PC-9 (cell line): ENCODE results near the gene OR2H1. TPM values are rescaled to one million over a fixed set of nuclear protein-coding genes. Genes with fewer than 3 reads are reported as not detected.
"Not testable (repeated sequence)": the region's sequence is repeated elsewhere in the genome, so short reads cannot be mapped to it uniquely, and the experiment has no call there.

ENCODE experiments used
- BruUV-seq: library from RNA; stranded (reverse); fragments of 400-500 nt; replicated peaks from 2 replicates; lab custom pipeline; 2021; lab: Mats Ljungman, UMichigan
- CTCF ChIA-PET: fragments of 300-600 bp; sonication (Branson Sonifier 250); formaldehyde crosslinking; loops from one replicate; lab custom pipeline; 2022; ENCODE audit warnings: antibody characterized with exemption; lab: Charles Lee
- POLR2A ChIA-PET: fragments of 300-600 bp; sonication (Branson Sonifier 250); formaldehyde crosslinking; loops from one replicate; lab custom pipeline; 2022; ENCODE audit warnings: antibody characterized with exemption; ENCODE audit not compliant: unreplicated experiment; lab: Charles Lee
- DNase-seq, 2 experiments: peaks; one replicate each; pipeline versions ENCODE4 v3.0.0 to v3.0.0-alpha.2; 2015 to 2022; ENCODE audit warnings: mixed read lengths in 1 of 2
- H2AFZ ChIP-seq: fragments of 200-600 bp; sonication (generic); 2 replicates; pipeline ENCODE4 v1.8.1; 2017; ENCODE audit warnings: antibody characterized with exemption
- H3F3A ChIP-seq: fragments of 200-600 bp; sonication (generic); 2 replicates; pipeline ENCODE4 v1.8.1; 2017; ENCODE audit warnings: antibody characterized with exemption, mild to moderate bottlenecking, low read depth; ENCODE audit not compliant: insufficient read depth
- H3K27ac ChIP-seq: fragments of 200-600 bp; sonication (generic); 2 replicates; pipeline ENCODE4 v1.6.1; 2016; ENCODE audit warnings: mixed run types
- H3K27me3 ChIP-seq: fragments of 200-600 bp; sonication (generic); 2 replicates; pipeline ENCODE4 v1.6.1; 2016; ENCODE audit warnings: low read depth, mixed run types; ENCODE audit not compliant: insufficient read depth
- H3K36me3 ChIP-seq: fragments of 200-600 bp; sonication (generic); 2 replicates; pipeline ENCODE4 v1.6.1; 2016; ENCODE audit warnings: low read depth, mixed run types
- H3K4me1 ChIP-seq: fragments of 200-600 bp; sonication (generic); replicated peaks from 2 replicates; pipeline ENCODE4 v1.6.1; 2016; ENCODE audit warnings: mixed run types; ENCODE audit not compliant: insufficient read depth
- H3K4me2 ChIP-seq: fragments of 200-600 bp; sonication (generic); 2 replicates; pipeline ENCODE4 v1.6.1; 2017; ENCODE audit warnings: mixed run types
- H3K4me3 ChIP-seq: fragments of 200-600 bp; sonication (generic); 2 replicates; pipeline ENCODE4 v1.6.1; 2016; ENCODE audit warnings: mixed run types
- H3K79me2 ChIP-seq: fragments of 200-600 bp; sonication (generic); 2 replicates; pipeline ENCODE4 v1.6.1; 2017; ENCODE audit warnings: low read depth, mixed run types
- H3K9me2 ChIP-seq: fragments of 200-600 bp; sonication (generic); 2 replicates; pipeline ENCODE4 v1.8.1; 2017; ENCODE audit warnings: mild to moderate bottlenecking; ENCODE audit not compliant: insufficient read depth
- H3K9me3 ChIP-seq: fragments of 200-600 bp; sonication (generic); 2 replicates; pipeline ENCODE4 v1.8.1; 2016; ENCODE audit warnings: low read depth; ENCODE audit not compliant: insufficient read depth
- H4K20me1 ChIP-seq: fragments of 200-600 bp; sonication (generic); 2 replicates; pipeline ENCODE4 v1.8.1; 2017; ENCODE audit not compliant: insufficient read depth
- CTCF ChIP-seq: fragments of 200-600 bp; sonication (generic); conservative IDR thresholded peaks from 2 replicates; pipeline ENCODE4 v1.6.1; 2017; ENCODE audit warnings: mixed run types, antibody characterized with exemption, mild to moderate bottlenecking, moderate library complexity
- EZH2 ChIP-seq: fragments of 200-600 bp; sonication (generic); IDR thresholded peaks from 2 replicates; pipeline ENCODE4 v1.8.0; 2017; ENCODE audit warnings: antibody characterized with exemption, low read depth
- intact Hi-C: fragments of 100-400 bp; cut with micrococcal nuclease; formaldehyde crosslinking; loops from one replicate; pipeline ENCODE4 v1.10.0; 2022; ENCODE audit not compliant: unreplicated experiment
- total RNA-seq: library from RNA; stranded (reverse); gene quantifications from 2 replicates; pipeline ENCODE4 v1.2.3, GENCODE V29; 2021

The OR2H1 gene
- total RNA-seq, 1 experiment from 2014 or later: not detected

GRCh38 chr6:29426654-29427053 is 30.3 kb upstream of the OR2H1 start:
- intact Hi-C loops: no loop called here
- Histone ChIP-seq H3K4me2 (no peak overlapping the region), H3K4me3 (no peak overlapping the region), H3K79me2 (no peaks in the 10 kb centered on the region), H3K9me2 (no peaks in the 10 kb centered on the region), H4K20me1 (no peaks in the 10 kb centered on the region), H3K27ac (no peak overlapping the region), H2AFZ (no peak overlapping the region), H3F3A (no peaks in the 10 kb centered on the region), H3K36me3 (no peaks in the 10 kb centered on the region), H3K4me1 (no peaks in the 10 kb centered on the region), H3K9me3 (no peaks in the 10 kb centered on the region), H3K27me3 (peaks cover 17% of the 10 kb centered on the region; the same call in 1 of the 2 replicates)
- no TSS peak for BruUV-seq
- ChIA-PET POLR2A (no interaction called here), CTCF (no interaction called here)
- DNase-seq: no peak
- TF ChIP-seq EZH2: no peak
- TF ChIP-seq CTCF: no peak

- H3K27ac ChIP-seq, H3K4me1 ChIP-seq, H3F3A ChIP-seq, H3K4me3 ChIP-seq, H3K9me2 ChIP-seq, H2AFZ ChIP-seq, POLR2A ChIA-PET, intact Hi-C loops, CTCF ChIA-PET, H3K9me3 ChIP-seq, H4K20me1 ChIP-seq, BruUV-seq, H3K4me2 ChIP-seq, DNase-seq, H3K79me2 ChIP-seq, H3K36me3 ChIP-seq: not testable (repeated sequence)
- peaks cover 14% of the 10 kb centered on the region; the same call in 1 of the 2 replicates for H3K27me3 ChIP-seq
These were observed 20.2 kb upstream of the OR2H1 start for GRCh38 chr6:29436730-29437129.

GRCh38 chr6:29439006-29439405 is 17.9 kb upstream of the OR2H1 start, which contains the start of gene OR10C1:
OR10C1 (plus strand) TSS chr6:29439306; CDS start chr6:29440016, 710 bp downstream.
- no peaks in the 10 kb centered on the region for H4K20me1 ChIP-seq
- H2AFZ ChIP-seq: no peak within 1 kb of the TSS
- peaks cover 14% of the 10 kb centered on the region; the same call in 1 of the 2 replicates for H3K27me3 ChIP-seq
- BruUV-seq: no TSS peak
- no peaks in the 10 kb centered on the region for H3K9me2 ChIP-seq
- DNase-seq: no peak
- intact Hi-C loops: no loop called here
- H3K79me2 ChIP-seq: no peaks in the 10 kb centered on the region
- ChIA-PET CTCF (no interaction called here), POLR2A (no interaction called here)
- H3K4me2 ChIP-seq: no peak within 1 kb of the TSS
- no peak within 1 kb of the TSS for H3K4me3 ChIP-seq
- H3K9me3 ChIP-seq: no peaks in the 10 kb centered on the region
- no peak within 1 kb of the TSS for H3K27ac ChIP-seq
- no peaks in the 10 kb centered on the region for H3K4me1 ChIP-seq
- H3K36me3 ChIP-seq: no peaks in the 10 kb centered on the region
- TF ChIP-seq CTCF (no peak), EZH2 (no peak)
- no peaks in the 10 kb centered on the region for H3F3A ChIP-seq

- Histone ChIP-seq H3F3A (no peaks in the 10 kb centered on the region), H3K27me3 (peaks cover 14% of the 10 kb centered on the region; the same call in 1 of the 2 replicates)
- BruUV-seq: no TSS peak
These were observed 14.2 kb upstream of the OR2H1 start for GRCh38 chr6:29442719-29443118.

GRCh38 chr6:29444031-29444430 is 12.9 kb upstream of the OR2H1 start:
- H3F3A ChIP-seq, H2AFZ ChIP-seq, H4K20me1 ChIP-seq, BruUV-seq, H3K79me2 ChIP-seq, POLR2A ChIA-PET, H3K9me2 ChIP-seq, DNase-seq, H3K4me3 ChIP-seq, H3K9me3 ChIP-seq, intact Hi-C loops, H3K36me3 ChIP-seq, CTCF ChIA-PET, H3K27ac ChIP-seq, H3K4me2 ChIP-seq, H3K4me1 ChIP-seq: not testable (repeated sequence)
- peaks cover 12% of the 10 kb centered on the region; the same call in 1 of the 2 replicates for H3K27me3 ChIP-seq

More at GRCh38 chr6:29442719-29443118, 14.2 kb upstream of the OR2H1 start:
- no peaks in the 10 kb centered on the region for H3K9me3 ChIP-seq
- no peaks in the 10 kb centered on the region for H3K36me3 ChIP-seq
- no peak overlapping the region for H3K4me2 ChIP-seq
- H3K79me2 ChIP-seq: no peaks in the 10 kb centered on the region
- no peaks in the 10 kb centered on the region for H3K4me1 ChIP-seq
- no peak overlapping the region for H2AFZ ChIP-seq
- CTCF ChIA-PET: no interaction called here
- POLR2A ChIA-PET: no interaction called here
- DNase-seq: no peak
- H3K4me3 ChIP-seq: no peak overlapping the region
- no peak for TF ChIP-seq EZH2
- no peak for TF ChIP-seq CTCF
- no peak overlapping the region for H3K27ac ChIP-seq
- H4K20me1 ChIP-seq: no peaks in the 10 kb centered on the region
- H3K9me2 ChIP-seq: no peaks in the 10 kb centered on the region
- intact Hi-C loops: no loop called here
